PC-3 (cell line): ENCODE data around the gene HMG20A. TPM values are rescaled to one million over a fixed set of nuclear protein-coding genes. Genes with fewer than 3 reads are reported as not detected.

Experiments
- ATAC-seq: fragments of 200-7000 bp; cut with Tn5 transposase; 2 replicates; pipeline ENCODE4 v1.9.1; 2020; ENCODE audit warnings: mild to moderate bottlenecking, moderate library complexity
- BruUV-seq: library from RNA; stranded (reverse); fragments of 400-500 nt; replicated peaks from 2 replicates; lab custom pipeline; 2021; lab: Mats Ljungman, UMichigan
- CTCF ChIA-PET: fragments of 300-600 bp; sonication (Branson Sonifier 250); formaldehyde crosslinking; loops from one replicate; lab custom pipeline; 2022; ENCODE audit warnings: antibody characterized with exemption; lab: Charles Lee
- POLR2A ChIA-PET: fragments of 300-600 bp; sonication (Branson Sonifier 250); formaldehyde crosslinking; loops from one replicate; lab custom pipeline; 2022; ENCODE audit warnings: antibody characterized with exemption; ENCODE audit not compliant: unreplicated experiment; lab: Charles Lee
- DNase-seq: peaks from one replicate; pipeline ENCODE4 v3.0.0-alpha.2; 2015
- H2AFZ ChIP-seq: fragments of 300-600 bp; sonication (generic); 2 replicates; pipeline ENCODE4 v1.6.0; 2016; ENCODE audit warnings: antibody characterized with exemption, low read length
- H3F3A ChIP-seq: fragments of 300-600 bp; sonication (generic); one replicate; pipeline ENCODE4 v1.6.0; 2017; ENCODE audit warnings: antibody characterized with exemption, low read length, control low read depth, mild to moderate bottlenecking; ENCODE audit not compliant: unreplicated experiment
- H3K27ac ChIP-seq: fragments of 300-600 bp; sonication (generic); 2 replicates; pipeline ENCODE4 v1.5.1; 2016; ENCODE audit warnings: mild to moderate bottlenecking, low read length
- H3K27me3 ChIP-seq: fragments of 300-600 bp; sonication (generic); 2 replicates; pipeline ENCODE4 v1.6.1; 2016; ENCODE audit warnings: low read length, mixed read lengths
- H3K36me3 ChIP-seq: fragments of 300-600 bp; sonication (generic); 2 replicates; pipeline ENCODE4 v1.6.1; 2016; ENCODE audit warnings: low read depth, mixed run types, low read length, mixed read lengths
- H3K4me1 ChIP-seq: fragments of 300-600 bp; sonication (generic); 2 replicates; pipeline ENCODE4 v1.5.1; 2016; ENCODE audit warnings: low read length; ENCODE audit not compliant: insufficient read depth
- H3K4me2 ChIP-seq: fragments of 300-600 bp; sonication (generic); 2 replicates; pipeline ENCODE4 v1.6.0; 2016; ENCODE audit warnings: low read length
- H3K4me3 ChIP-seq: fragments of 300-600 bp; sonication (generic); 2 replicates; pipeline ENCODE4 v1.5.1; 2016; ENCODE audit warnings: mild to moderate bottlenecking, low read length, mixed read lengths
- H3K79me2 ChIP-seq: fragments of 300-600 bp; sonication (generic); 2 replicates; pipeline ENCODE4 v1.6.1; 2017; ENCODE audit warnings: low read length, mixed read lengths
- H3K9ac ChIP-seq: fragments of 300-600 bp; sonication (generic); 2 replicates; pipeline ENCODE4 v1.6.0; 2016; ENCODE audit warnings: mild to moderate bottlenecking, low read length
- H3K9me2 ChIP-seq: fragments of 300-600 bp; sonication (generic); replicated peaks from 2 replicates; pipeline ENCODE4 v1.6.1; 2016; ENCODE audit warnings: mixed run types, low read length, mixed read lengths
- H3K9me3 ChIP-seq: fragments of 300-600 bp; sonication (generic); 2 replicates; pipeline ENCODE4 v1.6.1; 2016; ENCODE audit warnings: low read length, mixed read lengths
- H4K20me1 ChIP-seq: fragments of 300-600 bp; sonication (generic); 2 replicates; pipeline ENCODE4 v1.6.1; 2016; ENCODE audit warnings: low read length, mixed read lengths
- CTCF ChIP-seq: fragments of 300-600 bp; sonication (generic); conservative IDR thresholded peaks from 2 replicates; pipeline ENCODE4 v1.5.1; 2017; ENCODE audit warnings: antibody characterized with exemption, low read depth, mild to moderate bottlenecking, low read length
- EZH2 ChIP-seq: fragments of 300-600 bp; sonication (generic); IDR thresholded peaks from one replicate; pipeline ENCODE4 v1.6.1; 2017; ENCODE audit warnings: antibody characterized with exemption, mild to moderate bottlenecking, low read length; ENCODE audit not compliant: unreplicated experiment
- EZH2phosphoT487 ChIP-seq: fragments of 300-600 bp; sonication (generic); IDR thresholded peaks from 2 replicates; pipeline ENCODE4 v1.6.1; 2018; ENCODE audit warnings: mild to moderate bottlenecking, antibody characterized with exemption, low read length, borderline replicate concordance
- intact Hi-C: fragments of 100-400 bp; cut with micrococcal nuclease; formaldehyde crosslinking; loops from 2 replicates; pipeline ENCODE4 v1.9.0; 2023
- total RNA-seq: library from RNA; depleted of rRNA; stranded (reverse); fragments of >200 nt; gene quantifications from 2 replicates; pipeline ENCODE4 v1.2.3, GENCODE V29; 2014

The HMG20A gene
- total RNA-seq, 1 experiment from 2014 or later, result 17.6 TPM

GRCh38 chr15:77494964-77495363, 74.3 kb downstream of the HMG20A start:
- TF ChIP-seq CTCF, result no peak
- intact Hi-C loops, result loop anchor here (10.0 kb wide), 1 partner anchor 70 kb away; the partner anchor contains the start of genes HMG20A and PEAK1
- CTCF ChIA-PET, result no interaction called here
- Histone ChIP-seq H3K9me2 (no peaks in the 10 kb centered on the region), H3K27ac (no peak overlapping the region), H3K27me3 (no peaks in the 10 kb centered on the region), H4K20me1 (no peaks in the 10 kb centered on the region), H3K9me3 (no peaks in the 10 kb centered on the region), H3K36me3 (no peaks in the 10 kb centered on the region), H3K4me3 (no peak overlapping the region), H3K4me1 (no peaks in the 10 kb centered on the region; the same call in 1 of the 2 replicates), H3F3A (no peaks in the 10 kb centered on the region), H3K4me2 (no peak overlapping the region), H3K79me2 (no peaks in the 10 kb centered on the region), H2AFZ (no peak overlapping the region), H3K9ac (no peak overlapping the region)
- POLR2A ChIA-PET, result no interaction called here
- no TSS peak for BruUV-seq
- ATAC-seq (no peak), DNase-seq (no peak)

- no peaks in the 10 kb centered on the region for H3K79me2 ChIP-seq
- ATAC-seq, result no peak
- H3K9ac ChIP-seq, result no peak overlapping the region
- no peaks in the 10 kb centered on the region for H3K36me3 ChIP-seq
- H3K27me3 ChIP-seq, result no peaks in the 10 kb centered on the region
- intact Hi-C loops, result loop anchor here (1.0 to 10.0 kb wide), 2 partner anchors 71 to 377 kb away; partner anchors contain the start of genes HMG20A and PEAK1
- no peaks in the 10 kb centered on the region for H3K9me3 ChIP-seq
- H3K4me3 ChIP-seq, result no peak overlapping the region
- H3F3A ChIP-seq, result no peaks in the 10 kb centered on the region
- H3K4me2 ChIP-seq, result no peak overlapping the region
- no peak overlapping the region for H2AFZ ChIP-seq
- no peak for TF ChIP-seq CTCF
- TF ChIP-seq EZH2phosphoT487, result no peak
- no peak for TF ChIP-seq EZH2
- no peaks in the 10 kb centered on the region for H3K9me2 ChIP-seq
- CTCF ChIA-PET, result interaction anchor here (0.7 to 1.3 kb wide), 3 partner anchors 14 to 389 kb away, joined by 3 to 7 read pairs (median 5); no protein-coding TSS in a partner anchor
- no peaks in the 10 kb centered on the region for H4K20me1 ChIP-seq
- POLR2A ChIA-PET, result no interaction called here
- DNase-seq, result no peak
- no peak overlapping the region for H3K27ac ChIP-seq
- BruUV-seq, result no TSS peak
- H3K4me1 ChIP-seq, result no peaks in the 10 kb centered on the region; the same call in 1 of the 2 replicates
Observed at GRCh38 chr15:77495838-77496596, 75.3 kb downstream of the HMG20A start.

- Histone ChIP-seq H3K27ac (no peak overlapping the region), H4K20me1 (no peaks in the 10 kb centered on the region), H3K9ac (no peak overlapping the region), H3K36me3 (no peaks in the 10 kb centered on the region), H2AFZ (peak overlapping the region; percentile 83), H3K4me3 (peak overlapping the region; percentile 32; the same call in 1 of the 2 replicates), H3K27me3 (no peaks in the 10 kb centered on the region), H3K4me2 (peak overlapping the region; percentile 78), H3K79me2 (no peaks in the 10 kb centered on the region), H3K9me3 (no peaks in the 10 kb centered on the region), H3F3A (no peaks in the 10 kb centered on the region), H3K9me2 (no peaks in the 10 kb centered on the region), H3K4me1 (no peaks in the 10 kb centered on the region; the same call in 1 of the 2 replicates)
- DNase-seq (peak; percentile 76), ATAC-seq (peak; percentile 85)
- BruUV-seq, result no TSS peak
- intact Hi-C loops, result loop anchor here (1.0 to 10.0 kb wide), 3 partner anchors 72 to 377 kb away; partner anchors contain the start of genes HMG20A and PEAK1
- ChIA-PET CTCF (interaction anchor here (0.5 to 1.3 kb wide), 5 partner anchors 15 to 389 kb away, joined by 3 to 7 read pairs (median 3); no protein-coding TSS in a partner anchor), POLR2A (no interaction called here)
- TF ChIP-seq EZH2, result no peak
- peak; percentile 91 for TF ChIP-seq CTCF
Observed at GRCh38 chr15:77496715-77497109, 76.0 kb downstream of the HMG20A start.
